Skeletal muscle satellite cell (primary cell): ENCODE results near the gene CENPX.
A peak's percentile ranks its signal among the peaks of the same experiment; 100 is the strongest.

Experiments
- H3K27me3 ChIP-seq: 2 replicates; pipeline ENCODE4 v1.7.0; 2013; ENCODE audit warnings: low read length; ENCODE audit not compliant: control insufficient read depth, insufficient read depth
- H3K36me3 ChIP-seq: 2 replicates; pipeline ENCODE4 v1.7.0; 2013; ENCODE audit warnings: mild to moderate bottlenecking, control low read depth, low read length; ENCODE audit not compliant: insufficient read depth
- H3K4me1 ChIP-seq: 2 replicates; pipeline ENCODE4 v1.7.0; 2013; ENCODE audit warnings: low read length; ENCODE audit not compliant: control insufficient read depth, insufficient read depth
- H3K4me2 ChIP-seq: 2 replicates; pipeline ENCODE4 v1.7.0; 2013; ENCODE audit warnings: mild to moderate bottlenecking, low read length
- H3K4me3 ChIP-seq: 2 replicates; pipeline ENCODE4 v1.7.0; 2013; ENCODE audit warnings: low read length
- H3K9ac ChIP-seq: 2 replicates; pipeline ENCODE4 v1.7.0; 2013; ENCODE audit warnings: mild to moderate bottlenecking, low read depth, low read length, moderate library complexity
- H3K9me3 ChIP-seq: replicated peaks from 2 replicates; pipeline ENCODE4 v1.7.0; 2013; ENCODE audit warnings: mild to moderate bottlenecking, control low read depth, low read length

The CENPX gene

DNA sequence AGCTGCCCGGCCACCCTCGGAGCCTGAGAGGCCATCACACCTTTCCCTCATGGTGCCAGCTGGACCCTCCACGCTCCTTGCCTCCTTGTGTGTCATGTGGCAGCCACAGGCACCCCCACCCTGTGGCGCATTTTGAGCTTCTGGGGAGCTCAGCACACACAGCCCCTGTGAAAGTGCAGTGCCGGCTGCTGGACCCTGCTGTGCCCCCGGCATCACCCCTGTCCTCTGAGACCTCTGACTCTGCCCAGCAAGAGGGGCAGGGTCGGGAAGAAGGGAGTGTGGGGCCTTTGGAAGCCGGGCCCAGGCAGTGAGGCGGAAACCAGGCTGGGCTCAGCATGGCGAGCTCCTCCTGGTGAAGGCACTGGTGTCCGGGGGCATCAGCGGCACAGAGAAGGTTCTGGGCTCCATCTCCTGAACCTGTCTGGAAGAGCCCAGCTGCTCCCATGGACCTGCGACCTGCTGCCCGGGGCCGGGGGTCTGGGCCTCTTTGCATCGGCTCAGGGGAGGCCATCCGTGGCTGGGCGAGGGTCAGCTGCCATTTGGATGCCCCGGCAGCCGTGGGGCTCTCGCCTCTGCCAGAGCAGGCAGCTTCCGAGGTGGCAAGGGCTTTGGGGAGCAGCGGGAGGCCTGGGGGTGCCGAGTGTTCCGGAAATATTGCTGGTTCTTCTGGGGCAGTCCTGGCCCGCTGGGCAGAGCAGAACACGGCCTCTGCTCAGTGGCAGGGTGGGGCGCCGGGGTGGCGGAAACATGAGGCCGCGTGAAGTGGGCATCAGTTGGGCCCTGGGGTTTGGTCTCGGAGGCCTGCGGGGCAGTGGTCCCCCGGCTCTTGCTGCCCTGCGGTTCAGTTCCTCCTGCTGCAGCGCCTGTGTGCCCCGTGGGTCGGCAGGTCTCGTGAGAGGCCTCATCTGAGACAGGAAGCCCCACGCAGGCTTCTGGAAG is 17.9 kb downstream of the CENPX start:
- Histone ChIP-seq H3K36me3 (no peaks in the 10 kb centered on the region), H3K9me3 (no peaks in the 10 kb centered on the region), H3K4me3 (no peak overlapping the region), H3K9ac (no peak overlapping the region), H3K27me3 (no peaks in the 10 kb centered on the region), H3K4me1 (peaks cover 56% of the 10 kb centered on the region), H3K4me2 (peak overlapping the region; percentile 52)

DNA sequence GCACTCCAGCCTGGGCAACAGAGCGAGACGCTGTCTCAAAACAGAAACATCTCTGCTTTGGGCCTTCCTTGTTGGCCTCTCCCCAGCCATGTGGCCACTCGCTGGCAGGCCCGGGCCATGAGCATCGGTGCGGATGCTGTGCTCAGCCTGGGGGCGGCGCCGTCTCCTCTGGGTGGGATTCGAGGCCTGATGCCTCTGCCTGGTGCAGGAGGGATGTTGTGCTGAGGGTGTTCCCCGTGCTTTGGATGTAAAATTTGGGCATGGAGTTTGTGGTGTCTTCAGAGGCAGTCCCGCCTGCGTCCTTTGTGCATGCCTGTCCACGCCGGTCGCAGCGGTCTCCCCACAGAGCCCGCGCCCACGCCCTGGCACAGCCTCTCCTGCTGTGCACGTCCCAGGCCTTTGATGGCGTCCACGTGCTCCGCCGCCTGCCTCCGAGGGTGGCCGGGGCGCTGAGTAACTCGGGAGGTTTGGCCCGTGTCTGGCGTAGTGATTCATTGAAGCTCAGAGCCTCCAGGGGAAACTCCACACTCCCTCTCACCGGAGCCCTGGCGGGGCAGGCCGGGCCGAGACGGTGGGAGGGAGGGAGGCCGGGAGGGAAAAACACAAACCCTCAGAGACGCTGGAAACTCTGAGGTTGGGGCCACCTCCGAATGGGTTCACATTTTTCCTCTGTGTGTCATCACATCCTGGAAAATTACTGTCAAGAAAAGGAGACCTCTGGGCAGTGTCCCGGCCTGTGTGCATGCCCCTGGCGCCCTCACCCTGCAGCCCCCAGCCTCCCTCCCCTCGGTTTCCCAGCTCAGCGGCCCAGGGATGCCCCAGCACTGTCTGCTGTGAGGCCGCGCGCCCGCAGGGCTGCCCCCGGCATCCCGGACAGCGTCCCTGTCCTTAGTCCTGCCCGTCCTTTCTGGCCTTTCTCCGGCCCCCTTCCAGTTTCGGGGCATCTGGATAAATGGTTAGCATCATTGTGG is 19.0 kb downstream of the CENPX start:
- H3K4me2 ChIP-seq, result peak overlapping the region; percentile 62
- no peaks in the 10 kb centered on the region for H3K27me3 ChIP-seq
- peaks cover 56% of the 10 kb centered on the region for H3K4me1 ChIP-seq
- H3K9me3 ChIP-seq, result no peaks in the 10 kb centered on the region
- H3K9ac ChIP-seq, result peak overlapping the region; percentile 5
- no peaks in the 10 kb centered on the region for H3K36me3 ChIP-seq
- no peak overlapping the region for H3K4me3 ChIP-seq

DNA sequence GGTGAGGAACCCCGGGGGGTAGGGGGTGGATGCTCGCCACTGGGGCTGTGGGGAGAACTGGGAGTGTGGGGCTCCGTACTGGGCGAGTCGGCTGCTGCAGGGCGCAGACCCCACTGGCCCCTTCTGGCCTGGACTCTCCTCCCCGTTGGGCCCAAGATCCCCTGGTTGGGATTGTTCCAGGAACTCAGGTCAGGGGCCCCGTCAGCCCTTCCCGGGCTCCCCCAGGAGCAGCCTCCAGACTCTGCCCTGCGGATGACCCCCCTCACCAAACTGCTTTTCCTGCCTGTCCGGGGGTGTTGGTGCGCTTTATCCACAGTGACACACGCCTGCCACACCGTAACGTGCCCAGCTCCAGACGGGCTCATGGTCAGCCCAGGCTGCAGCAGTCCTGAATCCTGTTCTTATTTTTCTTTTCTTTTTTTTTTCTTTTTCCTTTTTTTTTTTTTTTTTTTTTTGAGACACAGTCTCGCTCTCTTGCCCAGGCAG is 21.1 kb downstream of the CENPX start:
- Histone ChIP-seq H3K9ac (no peak overlapping the region), H3K4me1 (peaks cover 41% of the 10 kb centered on the region)

DNA sequence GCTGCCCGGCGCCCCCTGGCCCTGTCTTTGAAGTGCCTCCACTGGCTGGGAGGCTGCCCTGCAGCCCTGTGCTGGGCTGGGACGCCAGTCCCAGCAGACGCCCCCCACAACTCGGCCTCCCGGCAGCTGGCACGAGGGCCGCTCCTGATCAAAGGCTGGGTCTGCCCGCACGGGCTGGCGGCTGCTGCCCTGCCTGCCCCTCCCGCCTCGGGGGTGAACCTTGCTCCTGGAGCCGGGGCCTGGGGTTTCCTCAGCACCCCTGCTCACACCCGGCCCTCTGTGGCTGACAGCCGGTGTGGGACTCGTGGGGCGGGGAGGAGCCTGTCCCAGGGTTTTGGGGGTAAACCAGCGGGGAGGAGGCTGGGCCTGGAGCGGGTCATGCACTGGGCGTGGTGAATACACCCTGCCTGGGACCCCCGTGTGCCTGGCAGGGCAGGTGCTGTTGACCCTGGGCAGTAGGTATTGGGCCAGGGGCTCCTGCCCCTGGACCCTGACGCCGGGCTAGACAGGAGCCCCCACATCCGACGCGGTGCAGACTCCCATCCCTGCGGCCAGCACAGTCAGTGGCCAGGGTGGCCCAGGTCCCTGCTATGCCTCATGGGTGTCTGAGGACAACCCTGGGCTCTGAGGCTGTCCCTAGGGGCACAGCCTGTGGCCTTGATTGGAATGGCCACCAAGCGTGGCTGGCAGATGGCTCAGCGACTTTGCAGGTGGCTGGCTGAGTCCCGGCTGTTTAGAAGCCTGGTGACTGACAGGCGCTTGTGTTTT is 21.7 kb downstream of the CENPX start:
- Histone ChIP-seq H3K36me3 (peaks cover 8% of the 10 kb centered on the region), H3K9me3 (no peaks in the 10 kb centered on the region), H3K4me2 (no peak overlapping the region)

More for the DNA sequence above, 21.1 kb downstream of the CENPX start:
- Histone ChIP-seq H3K4me3 (no peak overlapping the region), H3K9me3 (no peaks in the 10 kb centered on the region), H3K36me3 (peaks cover 4% of the 10 kb centered on the region), H3K4me2 (no peak overlapping the region), H3K27me3 (no peaks in the 10 kb centered on the region)

DNA sequence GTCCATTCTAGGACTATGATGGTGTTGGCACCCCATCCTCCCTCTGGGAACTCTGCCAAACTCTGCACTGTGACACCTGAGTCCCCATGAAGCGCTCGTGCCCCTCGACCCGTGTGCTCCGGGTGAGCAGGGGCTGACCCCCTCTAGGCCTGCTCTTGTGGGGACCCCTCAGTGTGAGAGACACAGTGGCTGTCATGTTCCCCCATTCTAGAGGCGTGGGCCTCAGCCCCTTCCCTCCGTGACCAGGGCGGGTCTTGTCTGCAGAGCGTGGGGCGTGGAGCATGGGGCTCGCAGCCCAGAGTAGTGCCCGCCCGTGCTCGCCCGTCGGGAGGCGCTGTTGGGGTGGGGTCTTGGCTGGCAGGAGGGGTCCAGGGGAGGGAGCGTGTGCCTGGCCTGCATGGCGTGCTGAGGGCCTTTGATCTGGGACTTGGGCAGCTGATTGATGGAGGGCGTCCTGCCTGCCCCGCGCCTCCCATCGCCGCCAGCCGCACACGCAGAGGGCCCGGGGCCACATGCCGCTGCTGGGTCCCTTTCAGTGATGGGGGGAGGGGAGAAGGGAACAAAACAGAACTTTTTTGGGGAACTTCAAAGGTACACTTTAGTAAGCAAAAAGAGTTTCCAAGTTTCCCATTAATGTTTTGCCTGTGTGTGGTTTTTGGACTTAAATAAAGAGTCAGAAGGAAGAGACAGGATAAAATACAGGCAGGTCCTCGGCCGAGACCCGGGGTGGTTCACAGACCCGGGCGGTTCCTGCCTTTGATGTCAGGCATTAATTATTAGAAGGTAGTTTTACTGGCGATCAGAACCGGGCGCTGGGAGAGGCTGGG is 22.5 kb downstream of the CENPX start:
- no peak overlapping the region for H3K4me3 ChIP-seq
- peaks cover 8% of the 10 kb centered on the region for H3K36me3 ChIP-seq
- H3K4me1 ChIP-seq, result peaks cover 28% of the 10 kb centered on the region
- H3K27me3 ChIP-seq, result no peaks in the 10 kb centered on the region
- H3K9me3 ChIP-seq, result no peaks in the 10 kb centered on the region
- H3K9ac ChIP-seq, result no peak overlapping the region
- H3K4me2 ChIP-seq, result no peak overlapping the region

More for the DNA sequence above, 21.7 kb downstream of the CENPX start:
- Histone ChIP-seq H3K4me3 (no peak overlapping the region), H3K27me3 (no peaks in the 10 kb centered on the region), H3K9ac (no peak overlapping the region), H3K4me1 (peaks cover 35% of the 10 kb centered on the region)

DNA sequence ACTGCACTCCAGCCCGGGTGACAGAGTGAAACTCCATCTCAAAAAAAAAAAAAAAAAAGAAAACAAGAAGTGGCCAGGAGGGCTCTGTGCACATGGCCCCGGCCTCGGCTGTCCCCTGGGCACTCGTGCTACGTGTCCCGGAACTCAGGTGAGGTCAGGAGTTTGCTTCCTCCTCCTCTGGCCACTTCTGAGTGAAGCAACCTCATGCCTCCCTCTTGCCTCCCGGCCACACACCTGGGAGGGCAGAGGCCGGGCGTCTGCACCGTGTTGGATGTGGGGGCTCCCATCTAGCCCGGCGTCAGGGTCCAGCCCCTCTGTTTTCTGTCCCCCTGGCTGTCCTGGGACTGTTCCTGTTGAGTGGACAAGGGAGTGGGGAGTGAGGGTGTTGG is 23.1 kb downstream of the CENPX start:
- no peaks in the 10 kb centered on the region for H3K9me3 ChIP-seq
- no peak overlapping the region for H3K4me2 ChIP-seq
- H3K9ac ChIP-seq, result no peak overlapping the region
- peaks cover 8% of the 10 kb centered on the region for H3K36me3 ChIP-seq
- peaks cover 23% of the 10 kb centered on the region for H3K4me1 ChIP-seq
- no peaks in the 10 kb centered on the region for H3K27me3 ChIP-seq
- no peak overlapping the region for H3K4me3 ChIP-seq

DNA sequence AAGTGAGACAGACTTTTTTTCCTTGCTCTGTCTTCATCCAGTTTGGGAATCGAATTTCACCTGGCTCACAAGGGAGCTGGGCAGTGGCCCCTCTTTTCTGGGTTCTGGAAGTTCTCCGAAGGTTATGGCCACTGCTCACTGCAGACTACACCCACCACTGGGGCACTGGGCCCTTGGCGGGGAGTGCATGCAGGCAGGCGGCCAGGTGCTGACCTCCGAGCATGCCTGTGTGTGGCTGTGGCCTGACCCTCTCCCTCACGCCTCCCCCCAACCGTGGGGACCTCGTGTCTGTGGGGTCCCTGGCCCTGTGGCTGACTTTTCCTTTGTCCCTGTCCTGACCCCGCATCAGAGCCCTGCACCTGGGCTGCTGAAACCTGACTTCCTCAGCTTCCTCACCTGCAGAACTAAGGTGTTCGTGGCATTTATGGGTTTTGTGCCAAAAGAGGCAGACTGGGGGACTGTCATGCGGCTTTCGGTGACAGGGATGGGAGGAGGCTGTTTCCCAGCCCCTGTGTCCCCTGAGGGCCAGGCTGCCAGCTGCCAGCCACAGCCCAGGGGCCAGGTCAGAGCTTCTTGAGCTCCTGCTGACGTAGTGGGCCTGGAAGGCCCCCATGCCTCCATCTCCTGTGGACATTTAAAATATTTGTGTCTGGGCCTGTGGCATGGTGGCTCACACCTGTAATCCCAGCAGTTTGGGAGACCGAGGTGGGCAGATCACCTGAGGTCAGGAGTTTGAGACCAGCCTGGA is 23.8 kb downstream of the CENPX start:
- Histone ChIP-seq H3K36me3 (peaks cover 8% of the 10 kb centered on the region), H3K9me3 (no peaks in the 10 kb centered on the region), H3K4me1 (peaks cover 16% of the 10 kb centered on the region), H3K4me3 (no peak overlapping the region), H3K27me3 (no peaks in the 10 kb centered on the region), H3K4me2 (no peak overlapping the region), H3K9ac (no peak overlapping the region)

DNA sequence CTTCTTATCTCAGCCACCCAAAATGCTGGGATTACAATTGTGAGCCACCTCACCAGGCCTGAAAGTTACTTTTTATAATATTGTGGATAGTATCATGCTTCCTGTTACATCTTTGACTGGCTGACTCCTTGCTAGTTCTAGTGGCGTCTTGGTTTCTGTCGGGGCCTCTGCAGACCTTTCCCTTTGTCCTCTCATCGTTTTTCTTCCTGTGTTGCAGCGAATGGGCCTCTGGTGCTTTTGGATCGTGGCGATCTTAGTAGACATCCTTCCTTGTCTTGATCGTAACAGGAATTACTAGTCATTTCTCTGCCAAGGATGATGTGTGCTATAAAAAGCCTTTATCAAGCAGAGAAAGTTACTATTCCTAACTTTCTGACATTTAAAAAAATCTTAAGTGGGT is 24.5 kb downstream of the CENPX start:
- no peak overlapping the region for H3K4me3 ChIP-seq
- H3K4me2 ChIP-seq, result no peak overlapping the region
- no peaks in the 10 kb centered on the region for H3K9me3 ChIP-seq
- no peaks in the 10 kb centered on the region for H3K27me3 ChIP-seq
- no peak overlapping the region for H3K9ac ChIP-seq
- peaks cover 8% of the 10 kb centered on the region for H3K36me3 ChIP-seq
- peaks cover 10% of the 10 kb centered on the region for H3K4me1 ChIP-seq

DNA sequence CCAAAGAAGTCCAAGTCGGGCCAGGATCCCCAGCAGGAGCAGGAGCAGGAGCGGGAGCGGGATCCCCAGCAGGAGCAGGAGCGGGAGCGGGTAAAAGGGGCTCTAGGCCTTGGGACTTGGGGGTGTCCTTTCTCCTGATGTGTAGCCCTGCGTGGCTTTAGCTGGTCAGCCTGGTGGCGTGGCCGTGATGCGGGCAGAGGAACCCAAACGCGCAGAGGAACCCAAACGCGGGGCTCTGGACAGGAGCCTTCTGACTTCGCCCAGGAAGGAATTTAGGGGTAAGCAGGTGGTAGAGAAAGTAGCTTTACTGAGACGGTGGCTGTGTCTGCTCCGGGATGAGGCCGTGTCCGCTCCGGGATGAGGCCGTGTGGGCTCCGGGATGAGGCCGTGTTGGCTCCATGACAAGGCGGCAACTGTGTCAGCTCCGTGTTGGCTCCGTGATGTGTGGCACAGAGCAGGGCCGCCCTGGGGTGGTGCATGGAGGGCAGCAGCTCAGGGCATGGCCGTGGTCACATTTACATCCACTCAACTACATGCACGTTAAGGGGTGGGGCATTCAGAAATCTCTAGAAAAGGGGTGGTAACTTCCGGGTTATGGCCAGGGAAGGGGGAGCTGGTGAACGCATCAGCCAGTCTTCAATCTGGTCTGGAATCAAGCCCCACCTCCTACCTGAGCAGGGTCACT is 25.8 kb downstream of the CENPX start:
- Histone ChIP-seq H3K9me3 (no peaks in the 10 kb centered on the region), H3K9ac (no peak overlapping the region), H3K36me3 (peaks cover 8% of the 10 kb centered on the region), H3K4me2 (no peak overlapping the region), H3K4me1 (peaks cover 13% of the 10 kb centered on the region), H3K4me3 (no peak overlapping the region), H3K27me3 (no peaks in the 10 kb centered on the region)
